A549 treated with GW870086 at 1 μM for 4 hours (cell line): ENCODE measurements around the gene CDCA4. TPM values are rescaled to one million over a fixed set of nuclear protein-coding genes. Genes with fewer than 3 reads are reported as not detected.

Experiments
- total RNA-seq: library from RNA; stranded (reverse); fragments of 200-300 nt; extraction: Qiagen RNA extraction; gene quantifications from 5 replicates; pipeline ENCODE4 v1.2.3, GENCODE V29; 2022; ENCODE audit warnings: low read depth

CDCA4 gene
- 42.2 to 52.9 TPM (median 49.5 TPM) in 5 replicates for total RNA-seq

DNA sequence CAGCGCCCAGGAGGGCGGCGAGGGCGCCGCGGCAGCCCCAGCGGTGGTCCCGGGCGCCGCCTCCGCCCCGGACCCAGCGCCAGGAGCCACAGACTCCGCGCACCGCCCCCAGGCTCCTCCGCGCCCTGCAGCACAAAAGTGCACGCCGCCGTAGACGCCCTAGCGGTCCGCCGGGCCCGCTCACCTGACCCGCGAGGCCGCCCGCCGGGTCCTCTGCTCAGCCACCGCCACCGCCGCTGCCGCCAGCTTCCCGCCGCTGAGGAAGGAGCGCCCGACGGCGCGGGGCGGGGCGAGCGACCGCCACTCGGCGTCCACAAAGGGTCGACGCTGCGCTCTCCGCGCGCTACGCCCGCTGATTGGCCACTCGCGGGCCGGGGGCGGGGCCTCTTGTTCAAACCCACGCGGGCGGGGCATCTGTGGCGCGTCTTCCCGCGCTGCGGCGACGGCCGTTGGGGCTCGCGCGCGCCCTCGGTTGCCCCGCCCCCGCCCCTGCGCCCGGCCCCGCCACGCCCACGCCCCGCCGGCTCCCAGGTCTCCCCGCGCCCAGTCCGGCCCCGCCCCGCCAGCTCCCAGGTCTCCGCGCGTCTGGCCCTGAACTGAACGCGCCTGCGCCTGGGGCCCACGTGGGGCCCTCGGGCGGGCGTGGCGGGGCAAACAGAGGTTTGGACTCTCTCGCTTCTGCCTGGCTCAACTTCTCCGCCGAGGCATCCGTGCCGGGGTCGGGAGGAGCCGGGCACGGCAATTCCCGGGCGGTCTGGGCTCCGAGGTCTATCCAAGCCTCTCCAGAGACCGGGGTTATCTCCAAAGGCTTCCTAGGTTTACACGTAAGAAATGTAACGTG is at the start of gene CDCA4:
CDCA4 (minus strand) TSS at position 269 of the 841 bp plus-strand sequence. CDS start 9,154 bp downstream, outside the sequence.

DNA sequence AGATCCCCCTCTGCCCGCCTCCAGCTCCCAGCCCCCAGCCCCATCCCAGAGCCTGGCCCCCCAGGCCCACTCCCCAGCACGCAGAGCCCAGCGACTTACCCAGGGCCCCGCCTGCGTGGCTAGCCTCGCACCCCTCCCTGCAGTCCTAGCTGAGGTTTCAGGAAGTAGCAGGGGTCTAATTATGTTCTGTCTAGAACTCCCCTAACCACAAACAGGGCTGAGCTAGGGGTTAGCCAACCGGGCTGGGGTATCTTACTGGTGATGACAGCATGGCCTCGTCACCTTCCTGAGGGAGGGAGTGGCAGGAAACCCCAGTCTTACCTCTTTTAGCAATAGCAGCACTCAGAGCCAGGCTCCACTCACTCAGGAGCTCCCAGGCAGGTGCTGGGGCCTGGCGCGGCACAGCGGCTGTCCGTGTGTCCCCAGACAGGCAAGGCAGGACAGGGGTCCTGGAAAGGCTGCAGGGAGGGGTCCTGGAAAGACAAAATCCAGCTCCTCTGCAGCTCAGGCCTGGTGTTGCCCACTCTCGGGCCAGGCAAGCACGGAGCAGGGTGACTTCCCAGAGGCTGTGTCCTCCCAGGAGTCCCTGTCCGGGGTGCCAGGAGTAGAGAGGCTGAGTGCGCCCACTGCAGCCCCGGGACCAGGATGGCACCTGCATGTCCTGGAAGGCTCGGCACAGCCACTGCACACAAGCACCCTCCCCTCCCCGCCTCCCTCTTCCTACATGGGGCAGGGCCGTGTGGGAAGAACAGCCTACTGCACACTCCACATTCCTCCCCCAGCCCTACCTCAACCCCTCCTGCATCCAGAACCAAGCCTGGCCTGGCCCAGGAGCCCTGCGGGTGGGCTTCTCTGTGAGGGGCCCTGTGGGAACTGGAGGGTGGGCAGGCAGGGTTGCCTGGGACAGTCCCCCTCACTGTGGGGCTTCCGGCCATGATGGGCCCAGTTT is 44.7 kb upstream of the CDCA4 start, which contains the start of gene GPR132:
GPR132 (minus strand) TSS at position 151 of the 949 bp plus-strand sequence. CDS start 10,010 bp downstream, outside the sequence.

GRCh38 chr14:104985675-104986486 is 35.0 kb downstream of the CDCA4 start, which contains the start of gene CLBA1:
TSS of gene CLBA1 (plus strand) at chr14:104985788. CDS start at chr14:104986432, 644 bp downstream.

DNA sequence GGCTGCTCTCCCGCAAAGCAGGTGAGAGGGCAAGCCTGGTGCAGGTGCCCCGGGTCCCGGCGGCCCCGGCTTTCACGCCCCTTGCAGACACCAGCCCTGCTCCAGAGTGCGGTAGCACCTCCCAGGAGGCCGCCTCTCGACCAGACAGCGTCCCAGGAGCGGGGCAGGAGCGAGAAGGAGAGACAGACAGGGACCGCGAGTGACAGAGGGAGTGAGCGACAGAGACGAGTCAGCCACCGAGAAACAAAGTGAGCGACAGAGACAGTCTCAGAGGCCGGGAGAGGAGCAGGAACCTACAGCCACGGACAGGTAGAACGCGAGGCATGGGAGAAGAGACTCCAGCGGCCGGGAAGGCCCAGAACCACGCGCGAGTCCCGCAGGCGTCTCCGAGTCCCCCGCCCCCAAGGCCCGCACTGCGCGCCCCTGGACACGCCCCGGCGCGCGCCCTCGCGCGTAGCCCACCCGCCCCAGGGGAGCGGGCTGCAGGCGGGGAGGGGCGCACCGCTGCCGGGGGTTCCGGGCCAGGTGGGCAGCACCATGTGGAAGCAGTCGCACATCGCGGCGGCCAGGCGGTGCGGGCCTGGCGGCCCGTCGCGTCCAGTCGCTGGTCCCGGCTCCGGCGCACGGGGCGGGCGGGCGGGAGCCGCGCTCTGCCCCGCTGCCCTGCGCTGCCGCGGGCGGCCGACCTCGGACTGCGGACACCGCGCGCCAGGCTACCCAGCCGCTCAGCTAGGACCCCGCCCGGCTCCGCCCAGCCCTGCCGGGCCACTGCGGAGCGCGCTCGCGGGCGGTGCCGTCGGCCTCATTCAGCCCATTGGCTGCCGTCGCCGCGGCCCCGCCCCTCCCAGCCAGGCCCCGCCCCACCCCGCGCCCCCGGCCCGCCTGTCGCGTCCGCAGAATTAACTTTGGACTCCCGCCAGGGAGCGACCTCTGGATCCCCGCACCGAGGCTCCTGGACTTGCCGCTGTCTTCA is 42.9 kb downstream of the CDCA4 start, which contains the start of gene AHNAK2:
AHNAK2 (minus strand) TSS at position 694 of the 973 bp plus-strand sequence; CDS start at position 557, 137 bp downstream.

Other genes starting within 250 kb of the CDCA4 start
- gene AKT1, start 225.3 kb downstream of the CDCA4 start, total RNA-seq: 83.1 to 112 TPM (median 104 TPM) in 5 replicates
- gene ZBTB42, start 220.0 kb downstream of the CDCA4 start, total RNA-seq: 2.1 to 3.2 TPM (median 3.0 TPM) in 5 replicates
- gene CEP170B, start 155.8 kb downstream of the CDCA4 start, total RNA-seq: 18.2 to 26.1 TPM (median 25.5 TPM) in 5 replicates
- gene PLD4, start 96.2 kb downstream of the CDCA4 start, total RNA-seq: 0.10 to 0.25 TPM (median 0.13 TPM) in 3 of 5 replicates, not detected in the others
- gene AHNAK2, start 42.7 kb downstream of the CDCA4 start, total RNA-seq: 231 to 264 TPM (median 240 TPM) in 5 replicates
- gene CLBA1, start 35.3 kb downstream of the CDCA4 start, total RNA-seq: 15.5 to 17.6 TPM (median 16.2 TPM) in 5 replicates
- 0.56 to 0.87 TPM (median 0.69 TPM) in 5 replicates for gene GPR132, start 44.3 kb upstream of the CDCA4 start, total RNA-seq
- gene JAG2, start 147.7 kb upstream of the CDCA4 start, total RNA-seq: 18.8 to 25.7 TPM (median 25.2 TPM) in 5 replicates
- 26.6 to 43.8 TPM (median 41.8 TPM) in 5 replicates for gene NUDT14, start 160.2 kb upstream of the CDCA4 start, total RNA-seq
- gene BTBD6, start 227.4 kb upstream of the CDCA4 start, total RNA-seq: 31.1 to 44.6 TPM (median 41.2 TPM) in 5 replicates